NOMO-1 treated with dmso at 0.1 percent for 144 hours (cell line): ENCODE results near the gene ANKRD24.
"Not testable (repeated sequence)": the region's sequence is repeated elsewhere in the genome, so short reads cannot be mapped to it uniquely, and the experiment has no call there.

Experiments
- DNase-seq: peaks from one replicate; lab custom pipeline; 2025; ENCODE audit not compliant: unreplicated experiment; lab: John Stamatoyannopoulos, UW

The ANKRD24 gene

DNA sequence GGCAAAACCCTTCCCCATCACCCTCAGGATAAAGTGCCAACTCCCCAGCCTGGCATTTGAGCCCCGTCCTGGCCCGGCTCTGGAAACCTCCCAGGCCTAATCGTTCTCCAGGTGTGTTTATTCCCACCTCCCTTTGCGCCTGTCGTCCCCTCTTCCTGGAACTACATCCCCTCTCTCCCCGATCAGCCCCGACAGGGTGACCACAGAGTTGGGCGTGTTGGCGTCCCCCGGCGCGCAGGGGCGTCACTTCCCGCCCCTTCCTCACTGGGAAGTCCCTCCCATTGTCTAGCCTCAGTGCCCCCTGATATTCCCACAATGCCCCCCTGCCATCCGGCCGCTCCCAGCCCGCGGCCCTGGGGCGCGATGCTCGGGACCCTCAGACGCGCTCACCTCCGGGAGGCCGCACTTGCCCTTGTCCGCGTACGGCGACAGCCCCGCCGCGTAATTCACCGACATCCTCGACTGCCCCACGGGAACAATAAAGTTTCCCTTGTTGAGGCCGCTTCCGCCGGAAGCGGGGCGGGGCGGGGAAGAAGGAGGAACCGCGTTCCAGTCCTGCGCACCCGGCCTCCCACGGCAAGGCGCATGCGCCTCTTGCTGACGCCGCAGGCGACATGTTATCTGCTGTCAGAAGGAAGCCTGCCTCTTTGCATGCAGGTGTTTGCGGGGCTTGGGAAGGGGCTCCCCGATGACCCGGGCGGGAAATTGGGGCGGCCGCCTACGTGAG is at the start of gene ANKRD24, which contains the start of gene SIRT6:
Gene ANKRD24 (plus strand): TSS at position 606 of the 727 bp plus-strand sequence. CDS start 3,737 bp downstream, outside the sequence.
Gene SIRT6 (minus strand): TSS at position 480 of the 727 bp plus-strand sequence. CDS start 24 bp downstream, at position 456.
- DNase-seq = peak; percentile 89

DNA sequence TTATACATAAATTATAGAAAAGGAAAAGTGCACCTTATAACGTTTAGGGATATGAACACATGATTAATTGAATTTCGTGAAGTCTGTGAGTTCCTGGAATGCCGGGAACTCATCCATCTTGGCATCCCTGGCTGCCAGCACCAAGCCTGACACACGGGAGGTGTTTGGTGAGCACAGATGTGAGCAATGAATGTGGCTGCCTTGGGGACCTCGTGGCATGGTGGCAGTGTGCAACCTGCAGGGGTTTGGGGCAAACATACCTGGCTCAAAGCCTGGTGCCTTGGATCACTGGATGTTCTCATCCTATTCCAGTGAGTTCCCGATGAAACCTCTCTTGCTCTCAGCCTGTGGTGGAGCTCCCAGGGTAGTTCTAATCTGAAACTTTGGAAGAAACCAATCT is 48.1 kb upstream of the ANKRD24 start:
- DNase-seq = no peak

DNA sequence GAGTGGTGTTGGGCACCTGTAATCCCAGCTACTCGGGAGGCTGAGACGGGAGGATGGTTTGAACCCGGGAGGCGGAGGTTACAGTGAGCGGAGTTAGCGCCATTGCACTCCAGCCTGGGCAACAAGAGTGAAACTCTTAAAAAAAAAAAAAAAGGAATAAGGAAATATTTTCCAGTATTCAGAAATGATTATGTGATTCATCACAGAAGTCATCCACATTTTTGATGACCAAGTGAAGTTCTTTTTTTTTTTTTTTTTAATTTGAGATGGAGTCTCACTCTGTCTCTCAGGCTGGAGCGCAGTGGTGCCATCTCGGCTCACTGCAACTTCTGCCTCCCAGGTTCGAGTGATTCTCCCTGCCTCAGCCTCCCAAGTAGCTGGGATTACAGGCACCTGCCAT is 47.1 kb upstream of the ANKRD24 start:
- not testable (repeated sequence) for DNase-seq

DNA sequence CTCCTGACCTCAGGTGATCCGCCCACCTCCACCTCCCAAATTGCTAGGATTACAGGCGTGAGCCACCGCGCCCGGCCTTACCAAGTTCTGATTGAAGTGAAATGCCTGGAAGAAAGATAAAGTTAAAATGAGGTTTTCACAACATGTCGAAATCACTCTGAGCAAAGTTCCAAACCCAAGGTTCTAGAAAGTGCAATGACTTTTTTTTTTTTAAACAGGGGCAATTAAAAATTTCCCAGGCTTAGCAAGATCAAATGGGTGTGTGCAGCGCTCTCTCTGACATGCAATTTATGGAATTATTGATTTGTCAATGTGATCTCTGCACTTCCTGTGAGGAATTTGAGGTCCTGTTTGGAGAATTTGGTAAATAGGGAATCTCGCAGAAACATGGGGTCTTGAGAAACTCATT is 45.8 kb upstream of the ANKRD24 start:
- DNase-seq = no peak

DNA sequence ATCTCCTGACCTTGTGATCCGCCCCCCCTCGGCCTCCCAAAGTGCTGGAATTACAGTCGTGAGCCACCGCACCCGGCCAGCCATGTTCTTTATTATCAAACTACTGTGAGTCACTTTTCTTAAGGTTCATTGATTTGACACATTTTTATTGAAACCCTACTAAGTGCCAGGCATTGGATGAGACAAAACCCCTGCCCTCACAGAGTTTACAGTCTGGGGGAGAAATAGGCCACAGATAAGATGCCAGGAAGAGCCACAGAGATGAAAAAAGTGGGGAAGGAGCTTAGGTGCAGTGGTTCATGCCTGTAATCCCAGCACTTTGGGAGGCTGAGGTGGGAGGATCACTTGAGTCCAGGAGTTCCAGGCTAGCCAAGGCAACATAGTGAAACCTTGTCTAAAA is 44.0 kb upstream of the ANKRD24 start:
- DNase-seq = no peak

DNA sequence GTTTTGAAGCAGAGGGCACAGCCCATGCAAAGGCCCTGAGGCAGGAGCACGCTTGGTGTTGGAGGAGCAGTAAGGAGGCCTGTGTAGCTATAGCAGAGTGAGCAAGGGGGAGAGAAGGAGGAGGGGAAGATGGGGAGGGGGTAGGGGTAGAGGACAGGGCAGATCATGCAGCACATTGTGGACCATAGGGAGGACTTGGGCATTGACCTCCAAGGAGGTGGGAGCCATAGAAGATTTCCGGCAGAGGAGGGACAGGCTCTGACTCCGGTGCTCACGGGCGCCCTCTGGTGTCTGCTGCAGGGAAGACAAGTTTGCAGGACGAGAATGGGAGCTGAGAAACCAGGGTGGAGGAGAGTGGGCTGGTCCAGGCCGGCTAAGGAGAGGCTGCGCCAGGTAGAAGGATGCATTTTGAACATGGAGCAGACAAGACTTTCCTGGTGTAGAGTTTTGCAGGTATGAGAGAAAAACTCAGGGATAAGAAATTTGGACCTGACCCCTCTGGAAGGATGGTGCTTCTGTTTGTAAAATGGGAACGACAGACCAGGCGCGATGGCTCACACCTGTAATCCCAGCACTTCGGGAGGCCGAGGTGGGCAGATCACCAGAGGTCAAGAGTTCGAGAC is 42.8 kb upstream of the ANKRD24 start:
- peak; percentile 81 for DNase-seq

DNA sequence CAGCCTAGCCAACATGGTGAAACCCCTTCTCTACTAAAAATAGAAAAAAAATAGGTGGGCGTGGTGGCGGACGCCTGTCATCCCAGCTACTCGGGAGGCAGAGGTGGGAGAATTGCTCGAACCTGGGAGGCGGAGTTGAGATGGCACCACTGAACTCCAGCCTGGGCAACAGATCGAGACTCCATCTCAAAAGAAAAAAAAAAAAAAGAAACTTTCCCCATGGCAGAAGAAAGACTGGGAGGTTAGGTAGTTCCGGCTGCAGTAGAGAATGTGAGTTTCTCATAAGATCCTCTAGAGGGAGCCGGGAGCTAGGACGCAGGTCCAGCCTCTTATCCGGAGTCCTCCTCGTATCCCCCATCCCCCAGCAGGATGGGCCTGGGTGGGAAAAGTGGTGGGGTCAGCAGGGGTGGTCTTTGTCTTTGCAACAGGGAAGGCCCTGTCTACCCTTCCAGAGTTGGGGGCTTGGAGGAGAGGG is 42.2 kb upstream of the ANKRD24 start:
- peak; percentile 39 for DNase-seq

DNA sequence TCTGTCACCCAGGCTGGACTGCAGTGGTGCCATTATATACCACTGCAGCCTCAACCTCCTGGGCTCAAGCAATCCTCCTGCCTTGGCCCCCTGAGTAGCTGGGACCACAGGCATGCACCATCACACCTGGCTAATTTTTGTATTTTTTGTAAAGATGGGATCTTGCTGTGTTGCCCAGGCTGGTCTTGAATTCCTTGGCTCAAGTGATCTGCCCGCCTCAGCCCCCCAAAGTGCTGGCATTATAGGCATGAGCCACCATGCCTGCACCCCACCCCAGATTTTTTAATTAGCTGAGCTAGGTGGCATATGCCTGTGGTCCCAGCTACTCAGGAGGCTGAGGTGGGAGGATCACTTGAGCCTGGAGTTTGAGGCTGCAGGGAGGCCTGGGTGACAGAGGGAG is 39.6 kb upstream of the ANKRD24 start:
- not testable (repeated sequence) for DNase-seq

DNA sequence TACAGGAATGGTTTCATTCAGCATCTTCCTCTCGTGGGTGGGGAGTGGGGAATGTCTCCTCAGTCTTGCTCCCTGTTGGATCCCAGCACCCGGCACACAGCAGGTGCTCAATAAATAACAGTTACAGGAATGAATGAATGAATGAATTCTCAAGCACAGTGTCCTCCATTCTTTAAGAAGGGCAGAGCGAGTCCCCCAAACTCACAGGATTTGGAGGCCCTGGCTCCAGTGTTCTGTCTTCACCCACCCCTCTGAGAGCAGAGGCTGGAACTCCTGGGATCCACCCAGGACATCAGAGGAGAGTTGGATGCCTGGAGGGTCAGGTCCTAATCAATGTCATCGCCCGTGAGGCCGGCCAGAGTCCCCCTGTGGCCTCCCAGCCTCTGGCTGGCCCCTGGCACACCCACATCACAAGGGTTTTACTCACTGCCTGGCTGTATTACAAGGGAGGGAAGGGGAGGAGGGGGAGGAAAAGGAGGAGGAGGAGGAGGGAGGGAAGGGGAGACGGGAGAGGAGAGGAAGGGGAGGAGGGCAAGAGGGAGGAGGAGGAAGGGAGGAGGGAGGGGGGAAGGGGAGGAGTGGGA is 37.7 kb upstream of the ANKRD24 start:
- DNase-seq = no peak

DNA sequence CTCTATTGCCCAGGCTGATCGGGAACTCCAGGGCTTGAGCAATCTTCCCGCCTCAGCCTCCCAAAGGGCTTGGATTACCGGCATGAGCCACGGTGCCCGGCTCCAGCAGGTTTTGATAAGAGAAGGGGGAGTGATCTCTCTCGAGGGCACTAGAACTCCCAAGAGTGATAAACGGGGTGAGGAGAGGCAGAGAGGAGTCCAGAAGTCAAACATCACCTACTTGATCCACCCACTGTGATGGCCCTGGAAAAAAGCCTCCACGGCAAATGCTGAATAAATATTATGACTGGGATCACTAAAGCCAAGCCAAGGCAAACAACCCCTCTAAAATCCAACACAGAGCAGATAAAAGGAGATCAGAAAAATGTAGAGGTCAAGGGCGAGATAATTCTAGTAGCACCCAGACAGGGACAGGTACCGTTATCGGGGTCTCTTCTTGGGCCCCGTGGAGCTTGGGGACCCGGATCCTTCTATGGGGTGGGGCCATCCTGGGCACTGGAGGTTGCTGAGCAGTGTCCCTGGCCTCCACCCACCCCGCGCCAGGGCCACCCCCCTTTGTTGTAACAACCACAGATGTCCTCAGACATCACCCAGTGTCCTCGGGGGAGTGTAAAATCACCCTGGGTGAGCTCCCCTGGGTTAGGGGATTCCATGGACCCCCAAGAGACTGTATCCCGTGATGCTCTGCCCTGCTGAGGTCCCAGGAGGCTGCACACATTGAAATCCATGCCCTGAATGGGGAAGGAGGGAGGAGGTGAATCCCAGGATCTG is 32.8 kb upstream of the ANKRD24 start:
- no peak for DNase-seq

DNA sequence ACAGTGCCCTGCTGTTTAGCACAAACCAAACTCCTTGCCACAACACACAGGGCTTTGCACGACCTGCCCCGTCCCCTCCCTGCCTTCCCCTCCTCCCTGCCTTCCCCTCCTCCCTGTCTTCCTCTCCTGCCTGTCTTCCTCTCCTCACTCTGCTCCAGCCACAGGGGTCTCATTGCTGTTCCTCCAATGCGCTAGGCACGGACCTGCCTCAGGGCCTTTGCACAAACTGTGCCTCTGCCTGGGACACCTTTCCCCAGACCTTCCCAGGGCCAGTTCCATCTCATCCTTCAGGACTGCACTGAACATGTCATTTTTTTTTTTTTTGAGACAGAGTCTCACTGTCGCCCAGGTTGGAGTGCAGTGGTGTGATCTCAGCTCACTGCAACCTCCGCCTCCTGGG is 30.9 kb upstream of the ANKRD24 start:
- no peak for DNase-seq

DNA sequence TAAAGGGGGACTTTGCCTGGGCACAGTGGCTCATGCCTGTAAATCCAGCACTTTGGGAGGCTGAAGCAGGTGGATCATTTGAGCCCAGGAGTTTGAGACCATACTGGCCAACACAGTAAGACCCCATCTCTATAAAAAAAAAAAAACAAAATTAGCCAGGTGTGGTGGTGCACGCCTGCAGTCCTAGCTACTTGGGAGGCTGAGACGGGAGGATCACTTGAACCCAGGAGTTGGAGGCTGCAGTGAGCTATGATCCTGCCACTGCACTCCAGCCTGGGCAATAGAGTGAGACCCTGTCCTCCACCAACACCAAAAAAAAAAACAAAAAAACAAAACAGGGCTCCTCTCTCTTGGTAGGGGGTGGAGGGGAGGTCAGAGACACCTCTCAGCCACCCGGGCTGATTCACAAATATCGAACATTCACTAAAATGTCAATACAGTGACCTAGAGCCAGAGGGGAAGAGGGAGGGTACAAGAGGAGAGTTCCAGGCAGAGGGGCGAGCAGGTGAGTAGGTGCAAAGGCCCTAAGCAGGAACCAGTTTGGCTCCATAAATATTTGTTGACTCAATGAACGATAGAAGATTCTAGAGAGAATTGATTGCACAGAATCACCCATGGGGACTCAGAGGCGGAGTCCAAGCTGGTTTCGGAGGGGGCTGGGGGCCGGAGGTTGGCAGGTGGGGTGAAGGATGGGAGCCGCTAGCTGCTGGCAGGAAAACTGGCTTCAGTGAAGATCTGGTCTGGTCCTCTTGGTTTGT is 30.1 kb upstream of the ANKRD24 start:
- no peak for DNase-seq

DNA sequence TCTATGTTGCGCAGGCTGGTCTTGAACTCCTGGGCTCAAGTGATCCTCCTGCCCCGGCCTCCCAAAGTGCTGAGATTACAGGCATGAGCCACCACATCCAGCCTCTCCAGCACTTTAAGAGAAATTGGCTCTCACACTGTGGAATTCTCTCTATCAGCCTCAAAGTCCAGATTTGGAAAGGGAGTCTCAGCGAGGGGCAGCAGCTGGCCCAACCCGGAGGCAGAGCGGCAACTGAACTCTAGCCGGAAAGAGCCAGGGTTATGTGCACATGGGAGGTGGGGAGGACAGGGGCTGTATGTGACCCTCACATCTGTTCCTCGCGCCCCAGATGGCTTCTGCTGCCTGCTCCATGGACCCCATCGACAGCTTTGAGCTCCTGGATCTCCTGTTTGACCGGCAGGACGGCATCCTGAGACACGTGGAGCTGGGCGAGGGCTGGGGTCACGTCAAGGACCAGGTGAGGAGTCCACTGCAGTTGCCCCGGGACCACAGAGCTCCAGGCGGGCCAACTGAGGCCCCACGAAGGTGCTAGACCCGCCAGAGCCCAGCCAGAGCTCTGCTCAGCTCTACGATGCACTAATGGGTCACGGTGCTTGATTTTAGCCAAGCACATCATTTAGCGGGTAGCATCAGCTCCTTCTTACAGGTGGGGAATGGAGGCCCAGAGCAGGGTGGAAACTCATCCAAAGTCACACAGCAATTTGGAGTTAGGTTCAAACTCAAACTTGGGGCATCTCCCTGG is 27.7 kb upstream of the ANKRD24 start:
- no peak for DNase-seq

DNA sequence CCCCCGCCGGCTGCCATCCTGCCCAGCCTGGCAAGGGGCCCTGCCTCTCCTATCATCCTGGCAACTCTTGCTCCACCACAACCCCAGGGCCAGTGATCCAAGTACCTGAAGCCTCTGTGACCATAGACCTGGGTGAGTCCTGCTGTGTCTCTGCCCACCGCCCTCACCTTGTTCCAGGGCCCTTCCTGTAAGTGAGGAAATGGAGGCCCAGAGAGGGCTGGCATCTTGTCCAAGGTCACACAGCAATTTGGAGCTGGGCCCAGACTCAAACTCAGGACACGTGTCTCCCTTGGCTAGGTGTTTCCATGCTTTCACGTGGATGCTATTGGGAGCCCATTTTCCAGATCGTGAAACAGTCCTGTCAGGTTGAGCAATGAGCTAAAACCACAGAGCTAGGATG is 25.3 kb upstream of the ANKRD24 start:
- no peak for DNase-seq

DNA sequence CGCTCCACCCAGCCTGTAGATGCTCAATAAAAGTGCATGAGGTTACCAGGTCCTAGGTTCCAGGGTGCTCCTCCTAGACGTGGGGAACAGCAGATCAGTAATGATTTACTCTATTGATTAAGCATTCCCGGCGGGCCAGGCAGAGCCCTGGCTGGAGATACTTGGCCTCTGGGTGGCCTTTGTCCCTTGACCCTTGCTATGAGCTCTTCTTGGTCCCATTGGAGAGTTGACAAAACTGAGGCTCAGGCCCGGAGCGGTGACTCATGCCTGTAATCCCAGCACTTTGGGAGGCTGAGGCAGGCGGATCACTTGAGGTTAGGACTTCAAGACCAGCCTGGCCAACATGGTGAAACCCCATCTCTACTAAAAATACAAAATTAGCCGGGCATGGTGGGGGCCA is 24.5 kb upstream of the ANKRD24 start:
- not testable (repeated sequence) for DNase-seq

DNA sequence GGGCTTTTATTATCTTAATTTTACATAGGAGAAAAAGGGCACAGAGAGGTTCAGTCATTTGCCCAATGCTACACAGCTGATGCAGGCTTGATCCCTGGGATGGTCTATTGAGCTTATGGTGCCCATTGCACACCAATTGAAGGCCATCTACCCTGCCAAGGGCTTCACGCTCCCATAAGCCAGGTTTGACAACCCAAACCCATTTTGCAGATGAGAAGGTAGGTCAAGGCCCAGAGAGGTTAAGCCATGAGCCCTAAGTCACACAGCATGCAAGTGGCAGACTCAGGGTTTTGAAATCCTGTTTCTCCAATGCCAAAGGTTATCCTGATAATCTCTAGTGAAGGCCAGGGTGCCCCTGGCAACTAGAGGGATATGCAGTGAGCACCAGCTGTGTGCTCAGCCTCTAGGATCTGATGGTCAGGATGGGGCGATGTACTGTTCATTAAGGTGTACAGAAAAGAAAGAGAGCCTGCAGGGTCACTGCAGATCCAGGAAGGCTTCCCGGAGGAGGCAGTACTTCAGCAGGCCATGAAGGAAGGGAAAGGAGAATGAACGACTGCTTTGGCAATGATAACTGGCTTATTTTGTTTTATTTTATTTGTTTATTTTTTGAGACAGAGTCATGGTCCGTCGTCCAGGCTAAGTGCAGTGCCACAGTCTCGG is 20.9 kb upstream of the ANKRD24 start:
- DNase-seq = no peak

DNA sequence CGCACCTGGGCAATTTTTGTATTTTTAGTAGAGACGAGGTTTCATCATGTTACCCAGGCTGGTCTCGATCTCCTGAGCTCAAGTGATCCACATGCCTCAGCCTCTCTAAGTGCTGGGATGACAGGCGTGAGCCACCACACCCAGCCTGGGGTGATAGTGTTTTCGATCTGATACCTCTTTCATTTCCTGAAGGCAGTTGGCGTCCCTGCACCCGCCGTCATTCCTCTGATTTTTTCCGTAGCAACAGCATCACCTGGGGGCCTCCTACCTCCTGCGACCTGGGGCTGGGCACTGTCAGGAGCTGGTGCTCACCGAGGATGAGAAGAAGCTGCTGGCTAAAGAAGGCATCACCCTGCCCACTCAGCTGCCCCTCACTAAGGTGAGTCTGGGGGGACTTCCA is 18.2 kb upstream of the ANKRD24 start:
- DNase-seq = no peak

DNA sequence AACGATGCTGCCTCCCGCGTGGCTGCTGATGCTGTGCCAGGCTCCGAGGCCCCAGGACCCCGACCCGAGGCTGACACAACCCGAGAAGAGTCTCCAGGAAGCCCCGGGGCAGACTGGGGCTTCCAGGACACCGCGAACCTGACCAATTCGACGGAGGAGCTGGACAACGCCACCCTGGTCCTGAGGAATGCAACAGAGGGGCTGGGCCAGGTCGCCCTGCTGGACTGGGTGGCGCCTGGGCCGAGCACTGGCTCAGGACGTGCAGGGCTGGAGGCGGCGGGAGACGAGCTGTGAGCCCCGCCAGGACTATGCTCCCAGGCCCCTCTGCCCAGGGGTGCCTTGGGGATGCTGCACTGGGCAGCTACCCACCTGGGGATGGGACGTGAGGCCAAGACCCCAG is 10.8 kb upstream of the ANKRD24 start:
- DNase-seq = no peak

DNA sequence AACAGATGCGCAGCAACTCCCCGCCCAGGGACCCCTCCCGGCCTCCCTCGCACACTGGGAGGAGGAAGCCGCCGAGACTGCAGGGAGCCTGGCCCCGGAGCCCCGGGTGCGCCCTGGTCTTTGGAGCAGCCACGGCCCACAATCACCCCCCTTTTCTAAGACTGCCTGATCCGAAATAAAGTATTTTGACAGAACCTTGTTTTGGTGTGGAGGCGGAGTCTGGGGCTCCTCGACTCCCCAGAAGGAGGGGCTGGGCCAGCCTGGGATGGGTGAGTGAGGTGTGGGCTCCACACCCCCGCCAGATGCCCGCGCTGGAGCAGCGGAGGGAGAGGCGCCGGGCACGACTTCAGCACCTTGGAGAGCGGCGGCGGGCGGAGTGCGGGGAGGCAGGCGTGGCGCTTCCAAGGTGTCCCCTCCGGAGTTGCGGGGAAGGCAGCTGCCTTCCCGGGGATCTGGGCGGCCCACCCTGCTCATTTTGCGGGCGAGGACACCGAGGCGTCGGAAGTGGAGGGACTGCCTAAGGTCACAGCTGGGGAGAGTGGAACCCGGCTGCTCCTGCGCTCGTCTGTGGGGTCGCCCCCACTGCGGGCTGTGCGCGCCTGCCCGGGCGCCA is 9.5 kb upstream of the ANKRD24 start:
- DNase-seq = peak; percentile 22
